K562 (cell line): ENCODE measurements around the gene PIGT. TPM values are rescaled to one million over a fixed set of nuclear protein-coding genes. Genes with fewer than 3 reads are reported as not detected.

Experiments used
- ATAC-seq: fragments of 200-7000 bp; cut with Tn5 transposase; 3 replicates; pipeline ENCODE4 v1.9.1; 2020; ENCODE audit warnings: moderate library complexity
- BruUV-seq: library from RNA; stranded (reverse); fragments of 400-500 nt; replicated peaks from 2 replicates; lab custom pipeline; 2021; lab: Mats Ljungman, UMichigan
- CTCF ChIA-PET: fragments of 300-600 bp; formaldehyde crosslinking; extraction: SDS; loops from one replicate; lab custom pipeline; 2021; ENCODE audit warnings: low intra/inter-chr PET ratio; lab: Yijun Ruan, JAX
- POLR2A ChIA-PET: fragments of 300-600, 350-650 bp; sonication (Branson Sonifier 250); formaldehyde crosslinking; extraction: SDS; loops from one replicate; lab custom pipeline; 2021; ENCODE audit warnings: antibody characterized with exemption, inconsistent platforms; lab: Yijun Ruan, JAX
- DNase-seq, 4 experiments: peaks; one replicate each; pipeline versions ENCODE4 v3.0.0 to v3.0.0-alpha.2; 2011 to 2018; ENCODE audit warnings: low spot score in 3 of 4, mixed read lengths in 3 of 4; ENCODE audit errors: extremely low read depth in 1 of 4
- FAIRE-seq: peaks from 2 replicates; lab custom pipeline; 2011; peaks lifted over from hg19 to GRCh38; lab: Jason Lieb, UNC
- H2AFZ ChIP-seq: 2 replicates; pipeline ENCODE4 v1.6.0; 2011; ENCODE audit warnings: low read depth, low read length, control low read depth, inconsistent platforms
- H3K27ac ChIP-seq: fragments of 200-600 bp; 3 replicates; pipeline ENCODE4 v1.8.0; 2011; ENCODE audit warnings: low read depth, mild to moderate bottlenecking, control low read depth, inconsistent platforms, low read length, moderate library complexity, mixed read lengths; ENCODE audit errors: extremely low read depth
- H3K27me3 ChIP-seq, 2 experiments: fragments of 300-600 bp in 1 of 2; 2 replicates in 1 of 2; 3 replicates in 1 of 2; pipeline versions ENCODE4 v1.6.0 to v1.8.0; 2011; ENCODE audit warnings: inconsistent platforms in 2 of 2, low read length in 2 of 2, mild to moderate bottlenecking in 1 of 2, mixed read lengths in 1 of 2, moderate library complexity in 1 of 2; ENCODE audit not compliant: control insufficient read depth in 2 of 2, insufficient read depth in 2 of 2
- H3K36me3 ChIP-seq: fragments of 300-600 bp; 3 replicates; pipeline ENCODE4 v1.8.0; 2011; ENCODE audit warnings: mild to moderate bottlenecking, low read length, inconsistent platforms; ENCODE audit not compliant: control insufficient read depth, insufficient read depth
- H3K4me1 ChIP-seq, 2 experiments: fragments of 200-600 bp in 1 of 2; replicated peaks in 1 of 2; 2 replicates in 1 of 2; 3 replicates in 1 of 2; pipeline versions ENCODE4 v1.5.1 to v1.8.0; 2011; ENCODE audit warnings: inconsistent platforms in 2 of 2, low read length in 2 of 2, mild to moderate bottlenecking in 1 of 2, mixed read lengths in 1 of 2, moderate library complexity in 1 of 2; ENCODE audit not compliant: control insufficient read depth in 2 of 2, insufficient read depth in 2 of 2
- H3K4me2 ChIP-seq: 2 replicates; pipeline ENCODE4 v1.6.1; 2011; ENCODE audit warnings: low read length, control low read depth, inconsistent platforms, mixed read lengths; ENCODE audit not compliant: insufficient read depth
- H3K4me3 ChIP-seq: fragments of 200-600 bp; sonication (generic), shearing (Covaris generic); 2 replicates; pipeline ENCODE4 v1.5.1; 2016; ENCODE audit warnings: control low read depth, inconsistent platforms
- H3K79me2 ChIP-seq: fragments of 200-600 bp; 3 replicates; pipeline ENCODE4 v1.8.0; 2011; ENCODE audit warnings: low read length, inconsistent platforms; ENCODE audit not compliant: control insufficient read depth, insufficient read depth
- H3K9ac ChIP-seq, 2 experiments: 2 replicates each; pipeline versions ENCODE4 v1.6.0 to v1.6.1; 2011; ENCODE audit warnings: low read depth in 2 of 2, low read length in 2 of 2, control low read depth in 1 of 2, inconsistent platforms in 1 of 2, mild to moderate bottlenecking in 1 of 2, mixed read lengths in 1 of 2; ENCODE audit not compliant: insufficient read depth in 1 of 2
- H3K9me1 ChIP-seq: one replicate; pipeline ENCODE4 v1.6.0; 2011; ENCODE audit warnings: inconsistent platforms, mild to moderate bottlenecking, low read length, moderate library complexity; ENCODE audit not compliant: control insufficient read depth, insufficient read depth
- H3K9me3 ChIP-seq: replicated peaks from 2 replicates; pipeline ENCODE4 v1.5.1; 2011; ENCODE audit warnings: low read depth, low read length, inconsistent platforms; ENCODE audit not compliant: control insufficient read depth, insufficient read depth
- H4K20me1 ChIP-seq: replicated peaks from 2 replicates; pipeline ENCODE4 v1.6.1; 2011; ENCODE audit warnings: low read length, inconsistent platforms, mixed read lengths; ENCODE audit not compliant: control insufficient read depth, insufficient read depth
- KLF16 ChIP-seq: IDR thresholded peaks from 2 replicates; pipeline ENCODE4 v1.6.1; 2016; ENCODE audit warnings: antibody characterized with exemption
- PBX2 ChIP-seq, 2 experiments: IDR thresholded peaks in 1 of 2; conservative IDR thresholded peaks in 1 of 2; 2 replicates each; pipeline ENCODE4 v1.6.1; 2016; ENCODE audit warnings: low read depth in 2 of 2, mild to moderate bottlenecking in 1 of 2, missing compliant biosample characterization in 1 of 2, missing genetic modification characterization in 1 of 2, moderate library complexity in 1 of 2
- RBM25 ChIP-seq: fragments of 200-400 bp; formaldehyde crosslinking; IDR thresholded peaks from 2 replicates; pipeline ENCODE4 v1.6.1; 2018; ENCODE audit warnings: low read length, low read depth, moderate library complexity; ENCODE audit not compliant: severe bottlenecking
- WGBS: fragments of 100-300 bp; shearing (Covaris generic); methylation state at CpG from one replicate; pipeline ENCODE4 v1.1.6; 2016; ENCODE audit warnings: low coverage, mixed read lengths; ENCODE audit not compliant: insufficient coverage; ENCODE audit errors: missing lambda C conversion rate; 5-methylcytosine and 5-hydroxymethylcytosine counted together
- in situ Hi-C: fragments of 300-500 bp; cut with MboI; formaldehyde crosslinking; loops from 4 replicates; pipeline ENCODE4 v1.15.0; 2018; ENCODE audit warnings: inconsistent platforms, mixed read lengths
- intact Hi-C: fragments of 100-400 bp; cut with micrococcal nuclease; formaldehyde crosslinking; loops from 2 replicates; pipeline ENCODE4 v1.14.2; 2022
- polyA plus RNA-seq, 8 experiments: library from polyadenylated mRNA; depleted of rRNA in 4 of 8; stranded (reverse) in 5 of 8; unstranded in 3 of 8; fragments of >200 nt; fragmentation: Nextera tagmentation in 2 of 8; fragmentation: Illumina TruSeq in 1 of 8; extraction: Ambion mirVana in 2 of 8; extraction: Trizol in 1 of 8; gene quantifications; 2 replicates each; pipeline versions ENCODE4 v1.2.1 to v1.2.3, GENCODE V29; 2011 to 2014; ENCODE audit warnings: inconsistent platforms in 1 of 8, missing spikeins in 1 of 8
- total RNA-seq, 7 experiments: library from RNA; depleted of rRNA in 6 of 7; stranded (reverse); fragments of >200 nt in 6 of 7; fragmentation: Illumina TruSeq in 2 of 7; extraction: Trizol in 2 of 7; gene quantifications; 2 replicates each; pipeline versions ENCODE4 v1.2.1 to v1.2.3, GENCODE V29; 2011 to 2021; ENCODE audit warnings: low replicate concordance in 1 of 7

Gene PIGT
- total and polyA plus RNA-seq, 9 of the 15 experiments (the other 6 are each of a cell fraction or from before 2014, with no cell fraction given) = 14.6 to 108 (median 46.9) TPM

- DNase-seq (no peak), ATAC-seq (no peak), FAIRE-seq (no peak)
- ChIA-PET POLR2A (interaction anchor here (0.5 to 1.8 kb wide), 4 partner anchors 14 to 837 kb away, joined by 3 to 6 read pairs (median 4); no protein-coding TSS in a partner anchor), CTCF (no interaction called here)
- peaks cover 21% of the 10 kb centered on the region for H3K79me2 ChIP-seq
- whole genome bisulfite sequencing = 39% methylated on average over 5 of the region's 5 CpGs
- H3K27me3 ChIP-seq = no peaks in the 10 kb centered on the region
- intact Hi-C loops (no loop called here), in situ Hi-C loops (no loop called here)
- no peak overlapping the region for H2AFZ ChIP-seq
- no peaks in the 10 kb centered on the region for H3K9me3 ChIP-seq
- no peaks in the 10 kb centered on the region for H3K9me1 ChIP-seq
- peaks cover 8 to 22% of the 10 kb centered on the region in 2 experiments; a peak in 3 of 5 replicates for H3K4me1 ChIP-seq
- no peak overlapping the region for H3K4me2 ChIP-seq
- TF ChIP-seq PBX2 (CRISPR knock-in tag; IDR thresholded peaks at IDR 0.05; ENCODE audit: low read depth) (no peak), PBX2 (tag; conservative IDR thresholded peaks at IDR 0.05; ENCODE audit: low read depth) (peak; percentile 88), RBM25 (no peak), KLF16 (no peak)
- H3K9ac ChIP-seq = no peak overlapping the region
- no peak overlapping the region for H3K27ac ChIP-seq
- peaks cover 19% of the 10 kb centered on the region for H3K36me3 ChIP-seq
- BruUV-seq = no TSS peak
- no peak overlapping the region for H3K4me3 ChIP-seq
- no peaks in the 10 kb centered on the region for H4K20me1 ChIP-seq
Measured at GRCh38 chr20:45412653-45413052, 3.3 kb upstream of the PIGT start.
